H1 (cell line): ENCODE measurements around the gene CD38. TPM values are rescaled to one million over a fixed set of nuclear protein-coding genes. Genes with fewer than 3 reads are reported as not detected.

Experiments used
- ATF2 ChIP-seq: IDR thresholded peaks from 2 replicates; pipeline ENCODE4 v1.6.1; 2012; ENCODE audit warnings: low read length, inconsistent platforms
- MAFK ChIP-seq: IDR thresholded peaks from 2 replicates; pipeline ENCODE4 v1.6.1; 2012; ENCODE audit warnings: low read depth, mild to moderate bottlenecking, improper control_type of control experiment, low read length
- polyA plus RNA-seq, 7 experiments: library from polyadenylated mRNA; depleted of rRNA in 3 of 7; stranded (reverse) in 5 of 7; unstranded in 2 of 7; fragments of >200 nt in 5 of 7; fragments of 200-250 nt in 2 of 7; gene quantifications; 1 replicate in 5 of 7; 2 replicates in 1 of 7; 4 replicates in 1 of 7; pipeline versions ENCODE4 v1.2.1 to v1.2.3, GENCODE V29; 2011 to 2013; ENCODE audit warnings: missing spikeins in 2 of 7, mixed read lengths in 2 of 7
- total RNA-seq: library from RNA; stranded (reverse); fragmentation: NEBNext Ultra II Directional; extraction: Animal tissue kit (Norgen Biotek cat#: 25700); gene quantifications from 2 replicates; pipeline ENCODE4 v1.2.1, GENCODE V29; 2021

CD38 gene
- total and polyA plus RNA-seq, 2 of the 8 experiments (the other 6 are each of a cell fraction or from before 2014, with no cell fraction given) = 0.14 to 0.24 TPM

- TF ChIP-seq MAFK (no peak), ATF2 (no peak)
- TF ChIP-seq, all 59 proteins: peak for 0
These were observed 37.2 kb upstream of the CD38 start (continued) for GRCh38 chr4:15740764-15741404.
